ENCODE results near the gene FCHSD2.
"Not testable (repeated sequence)": the region's sequence is repeated elsewhere in the genome, so short reads cannot be mapped to it uniquely, and the experiment has no call there.

FCHSD2 gene

DNA sequence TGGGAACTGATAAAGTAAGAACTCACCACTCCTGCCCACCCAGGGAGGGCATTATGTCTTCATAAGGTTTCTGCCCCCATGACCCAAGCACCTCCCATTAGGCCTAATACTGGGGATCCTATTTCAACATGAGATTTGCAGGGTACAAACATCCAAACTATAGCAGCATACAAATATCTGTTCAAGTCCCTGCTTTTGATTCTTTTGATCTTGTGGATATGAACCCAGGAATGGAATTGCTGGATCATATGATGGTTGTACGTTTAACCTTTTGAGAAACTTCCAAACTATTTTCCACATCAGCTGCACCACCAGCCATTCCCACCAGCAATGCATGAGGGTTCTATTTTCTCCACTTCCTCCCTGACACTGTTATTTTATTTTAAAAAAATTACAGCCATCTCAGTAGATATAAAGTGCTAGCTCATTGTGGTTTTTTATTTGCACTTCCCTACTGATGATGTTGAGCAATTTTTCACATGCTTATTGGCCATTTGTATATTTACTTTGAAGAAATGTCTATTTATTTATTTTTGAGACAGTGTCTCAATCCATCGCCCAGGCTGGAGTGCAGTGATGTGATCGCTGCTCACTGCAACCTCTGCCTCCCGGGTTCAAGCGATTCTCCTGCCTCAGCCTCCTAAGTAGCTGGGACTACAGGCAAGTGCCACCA is 335.0 kb downstream of the FCHSD2 start:
- no peak for DNase-seq (ENCODE audit: low read depth in 1 of 2, low spot score in 1 of 2)

DNA sequence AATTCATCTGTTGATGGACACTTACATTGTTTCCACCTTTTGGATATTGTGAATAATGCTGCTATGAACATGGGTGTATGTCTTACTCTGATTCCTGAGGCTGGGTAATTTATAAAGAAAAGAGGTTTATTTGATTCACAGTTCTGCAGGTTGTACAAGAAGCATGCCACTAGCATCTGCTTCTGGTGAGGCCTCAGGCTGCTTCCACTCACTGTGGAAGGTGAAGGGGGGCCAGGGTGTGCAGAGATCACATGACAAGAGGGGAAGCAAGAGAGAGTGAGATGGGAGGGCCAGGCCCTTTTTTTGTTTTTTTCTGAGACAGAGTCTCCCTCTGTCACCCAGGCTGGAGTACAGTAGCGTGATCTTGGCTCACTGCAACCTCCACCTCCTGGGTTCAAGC is 335.7 kb downstream of the FCHSD2 start:
- DNase-seq (ENCODE audit: low read depth in 1 of 2, low spot score in 1 of 2) = not testable (repeated sequence)

DNA sequence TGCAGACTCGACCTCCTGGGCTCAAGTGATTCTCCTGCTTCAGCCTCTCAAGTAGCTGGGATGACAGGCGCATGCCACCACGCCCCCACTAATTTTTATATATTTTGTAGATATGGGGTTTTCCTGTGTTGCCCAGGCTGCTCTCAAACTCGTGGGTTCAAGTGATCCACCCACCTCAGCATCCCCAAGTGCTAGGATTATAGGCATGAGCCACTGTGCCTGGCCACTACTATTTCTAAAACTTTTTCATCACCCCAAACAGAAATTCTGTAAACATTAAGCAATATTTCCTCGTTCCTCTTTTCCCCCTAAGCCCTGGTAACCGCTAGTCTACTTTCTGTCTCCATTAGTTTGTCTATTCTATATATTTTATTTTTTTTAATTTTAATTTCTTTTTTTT is 336.9 kb downstream of the FCHSD2 start:
- no peak for DNase-seq (ENCODE audit: low read depth in 1 of 2, low spot score in 1 of 2)

DNA sequence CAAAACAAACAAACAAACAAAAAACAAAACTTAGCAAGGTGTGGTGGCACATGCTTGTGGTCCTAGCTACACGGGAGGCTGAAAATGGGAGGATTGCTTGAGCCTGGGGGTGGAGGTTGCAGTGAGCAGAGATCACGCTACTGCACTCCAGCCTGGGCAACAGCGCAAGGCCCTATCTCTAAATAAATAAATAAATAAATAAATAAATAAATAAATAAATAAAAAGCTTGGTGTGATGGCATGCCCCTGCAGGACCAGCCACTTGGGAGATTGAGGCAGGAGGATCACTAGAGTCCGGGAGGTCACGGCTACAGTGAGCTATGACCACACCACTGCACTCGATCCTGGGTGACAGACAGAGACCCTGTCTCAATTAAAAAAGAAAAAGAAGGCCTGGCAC is 339.3 kb downstream of the FCHSD2 start:
- no peak for DNase-seq (ENCODE audit: low read depth in 1 of 2, low spot score in 1 of 2)

DNA sequence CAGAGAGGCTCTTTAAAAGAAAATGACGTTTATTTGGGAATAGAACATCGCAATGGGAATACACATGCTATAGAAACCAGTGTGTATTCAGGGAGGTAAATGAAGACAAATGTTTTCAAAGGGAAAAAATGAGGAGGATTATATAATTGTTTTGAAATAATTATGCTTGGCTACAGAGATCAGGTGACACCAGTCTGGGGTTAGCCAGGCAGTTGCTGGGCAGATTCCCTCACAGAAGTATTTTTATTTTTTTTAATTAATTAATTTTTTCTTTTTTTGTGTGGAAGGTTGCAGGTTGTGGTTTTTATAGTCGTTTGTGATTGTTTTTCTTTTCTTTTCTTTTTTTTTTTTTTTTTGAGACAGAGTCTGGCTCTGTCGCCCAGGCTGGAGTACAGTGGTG is 342.7 kb downstream of the FCHSD2 start:
- no peak for DNase-seq (ENCODE audit: low read depth in 1 of 2, low spot score in 1 of 2)

GRCh38 chr11:72798361-72798760 is 343.8 kb downstream of the FCHSD2 start:
- no peak for DNase-seq (ENCODE audit: low read depth in 1 of 2, low spot score in 1 of 2)

DNA sequence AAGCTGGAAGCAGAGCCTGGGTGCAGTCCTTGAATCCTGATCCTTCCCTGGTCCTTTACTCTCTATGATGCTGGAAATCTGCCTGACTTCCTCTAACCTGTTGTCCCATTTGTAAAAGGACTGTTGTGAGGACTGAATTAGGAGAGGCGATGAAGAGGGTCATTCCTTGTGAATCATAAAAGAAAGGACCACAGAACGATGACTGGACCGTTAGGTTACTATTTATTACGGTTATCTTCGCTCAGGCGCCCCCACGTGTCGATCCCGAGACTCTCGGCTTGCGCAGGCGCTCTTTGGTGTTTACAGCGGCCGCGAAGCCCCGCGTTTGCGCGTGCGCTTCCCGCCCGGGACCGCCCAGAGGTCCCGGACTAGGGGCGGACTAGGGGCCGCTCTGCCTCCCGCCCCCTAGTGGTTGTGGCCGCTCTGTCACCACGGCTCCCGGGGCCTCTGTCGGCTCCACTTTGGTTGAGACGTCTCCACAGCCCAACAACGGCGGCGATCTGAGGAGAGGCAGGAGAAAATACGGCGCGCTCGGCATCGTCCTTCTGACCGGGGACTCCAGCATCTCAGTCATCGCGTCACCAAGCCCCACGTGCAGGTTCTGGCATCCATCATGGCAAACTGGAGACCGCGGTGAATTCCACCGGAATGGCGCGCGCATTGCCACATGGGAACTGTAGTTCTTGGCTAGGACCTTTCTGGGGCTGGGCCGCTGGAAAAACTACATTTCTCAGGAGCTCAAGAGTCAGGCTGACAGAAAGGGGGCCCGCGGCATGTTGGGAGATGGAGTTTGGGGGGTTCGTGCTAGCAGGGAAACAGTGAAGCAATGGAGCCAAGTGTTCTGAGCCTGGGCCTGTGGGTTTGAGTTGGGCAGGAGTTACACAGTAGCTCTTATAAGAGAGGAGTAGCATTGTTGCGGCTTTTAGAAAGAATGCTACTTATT is 348.4 kb downstream of the FCHSD2 start, which contains the start of gene STARD10:
Gene STARD10 (minus strand): TSS at position 623 of the 943 bp plus-strand sequence. CDS start 12,866 bp downstream, outside the sequence.
- peak; percentile 87 to 91 for DNase-seq (ENCODE audit: low read depth in 1 of 2, low spot score in 1 of 2)

- no peak for DNase-seq (ENCODE audit: low read depth in 1 of 2, low spot score in 1 of 2)
These were observed 349.1 kb downstream of the FCHSD2 start for GRCh38 chr11:72793076-72793424.

GRCh38 chr11:72792437-72793021 is 349.6 kb downstream of the FCHSD2 start:
- no peak for DNase-seq (ENCODE audit: low read depth in 1 of 2, low spot score in 1 of 2)

- not testable (repeated sequence) for DNase-seq (ENCODE audit: low read depth in 1 of 2, low spot score in 1 of 2)
These were observed 350.9 kb downstream of the FCHSD2 start for GRCh38 chr11:72791228-72791627.

GRCh38 chr11:72789493-72790131 is 352.5 kb downstream of the FCHSD2 start:
- no peak for DNase-seq (ENCODE audit: low read depth in 1 of 2, low spot score in 1 of 2)

DNA sequence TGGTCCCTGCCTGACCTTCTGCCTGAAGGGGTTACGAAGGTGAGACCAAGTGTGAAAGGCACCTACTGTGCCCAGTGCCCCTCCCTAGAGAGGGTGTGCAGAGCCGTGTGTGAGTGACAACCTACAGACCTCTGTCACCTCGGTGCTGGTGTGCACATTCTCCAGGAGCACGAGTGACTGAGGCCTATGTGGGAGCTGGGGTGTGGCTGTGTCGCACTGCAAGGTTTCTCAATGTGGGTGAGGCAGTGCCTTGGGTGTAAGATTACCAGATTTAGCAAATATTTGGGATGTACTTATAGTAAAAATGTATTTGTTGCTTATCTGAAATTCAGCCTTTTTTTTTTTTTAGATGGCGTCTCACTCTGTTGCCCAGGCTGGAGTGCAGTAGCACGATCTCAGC is 353.9 kb downstream of the FCHSD2 start:
- DNase-seq (ENCODE audit: low read depth in 1 of 2, low spot score in 1 of 2) = no peak

DNA sequence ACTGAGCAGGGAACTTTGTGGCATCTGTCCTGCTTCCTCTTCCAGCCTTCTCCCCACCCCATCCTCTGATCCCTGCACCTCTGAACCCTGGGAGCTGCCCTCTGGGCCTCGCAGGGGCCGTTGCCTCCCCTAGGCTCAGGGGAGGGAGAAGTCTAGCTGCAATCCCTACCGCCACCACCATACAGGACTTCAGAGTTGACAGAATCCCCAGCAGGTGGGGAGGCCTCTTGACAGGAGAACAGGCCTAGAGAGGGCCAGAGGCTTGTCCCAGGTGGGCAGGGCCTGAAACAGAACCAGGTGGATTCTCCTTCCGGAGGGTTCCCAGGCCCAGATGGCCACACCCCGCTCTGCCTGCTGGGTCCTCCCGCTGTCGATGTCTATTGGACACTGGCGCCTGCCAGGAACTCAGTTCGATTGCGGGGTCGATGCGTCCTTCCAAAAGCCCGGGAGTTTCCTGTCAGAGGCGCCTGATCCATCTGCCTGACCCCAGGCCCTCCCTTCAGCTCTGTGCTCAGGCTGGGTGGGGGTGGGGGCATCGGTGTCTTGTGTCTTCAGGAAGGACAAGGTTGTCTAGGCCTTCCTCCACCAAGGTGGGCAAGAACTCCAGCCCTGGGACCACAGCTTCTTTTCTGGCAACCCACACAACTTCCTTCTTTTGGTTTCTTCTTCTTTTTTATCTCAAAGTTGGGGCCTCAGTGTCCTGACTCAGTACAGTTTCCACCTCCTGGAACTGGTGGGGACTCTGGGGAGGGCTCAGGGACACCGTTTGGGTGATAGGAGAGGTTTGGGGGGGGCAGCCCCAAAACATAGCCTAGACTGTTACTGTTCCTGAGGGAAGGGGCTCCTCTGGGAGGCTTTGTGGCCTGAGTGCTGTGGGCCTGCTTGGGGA is 354.7 kb downstream of the FCHSD2 start:
- no peak for DNase-seq (ENCODE audit: low read depth in 1 of 2, low spot score in 1 of 2)

Data from activated CD4-positive, alpha-beta T cell treated with anti-CD3 and anti-CD28 coated beads, Interleukin-2, amount 50 U/mL, for 24 hours (primary cell).